GM19238 (cell line): ENCODE measurements around the gene DUSP14.
"Not testable (repeated sequence)": the region's sequence is repeated elsewhere in the genome, so short reads cannot be mapped to it uniquely, and the experiment has no call there.

Experiments used
- DNase-seq: peaks from one replicate; pipeline ENCODE4 v3.0.0; 2011; ENCODE audit warnings: low spot score; ENCODE audit not compliant: insufficient read length

The DUSP14 gene

DNA sequence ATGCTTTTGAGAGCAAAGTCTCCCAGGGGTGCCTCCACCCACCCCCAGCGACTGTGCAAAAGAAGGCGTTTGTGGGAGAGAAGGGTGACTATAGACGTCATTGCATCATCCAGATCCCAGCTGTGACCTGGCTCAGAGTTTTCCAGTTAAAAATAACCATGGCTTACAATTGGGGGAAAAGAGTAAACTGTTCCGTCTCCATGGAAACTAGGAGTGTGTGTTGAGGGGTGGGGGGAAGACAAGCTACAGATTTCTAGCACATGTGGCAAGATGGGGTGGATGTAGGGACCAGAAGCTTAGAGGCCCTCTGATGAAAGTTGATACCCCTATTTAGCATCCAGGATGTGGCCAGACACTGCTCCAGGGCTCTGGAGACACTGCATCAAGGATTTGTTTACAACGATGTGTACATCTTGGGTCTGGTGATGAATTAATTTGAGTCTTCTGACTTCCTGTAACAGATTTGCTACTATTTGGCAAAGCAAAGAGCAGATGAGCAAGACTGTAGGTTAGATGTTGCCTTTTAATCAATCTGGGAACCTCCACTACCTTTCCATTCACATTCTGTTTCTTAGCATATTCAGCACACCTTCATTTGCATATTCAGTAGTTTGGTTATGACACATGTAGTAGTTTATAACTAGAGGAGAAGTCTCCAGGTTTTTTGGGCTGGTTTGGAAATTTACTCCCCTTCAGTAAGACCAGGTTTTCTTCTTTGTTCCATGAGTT lies 6.2 kb upstream of the DUSP14 start:
- no peak for DNase-seq

DNA sequence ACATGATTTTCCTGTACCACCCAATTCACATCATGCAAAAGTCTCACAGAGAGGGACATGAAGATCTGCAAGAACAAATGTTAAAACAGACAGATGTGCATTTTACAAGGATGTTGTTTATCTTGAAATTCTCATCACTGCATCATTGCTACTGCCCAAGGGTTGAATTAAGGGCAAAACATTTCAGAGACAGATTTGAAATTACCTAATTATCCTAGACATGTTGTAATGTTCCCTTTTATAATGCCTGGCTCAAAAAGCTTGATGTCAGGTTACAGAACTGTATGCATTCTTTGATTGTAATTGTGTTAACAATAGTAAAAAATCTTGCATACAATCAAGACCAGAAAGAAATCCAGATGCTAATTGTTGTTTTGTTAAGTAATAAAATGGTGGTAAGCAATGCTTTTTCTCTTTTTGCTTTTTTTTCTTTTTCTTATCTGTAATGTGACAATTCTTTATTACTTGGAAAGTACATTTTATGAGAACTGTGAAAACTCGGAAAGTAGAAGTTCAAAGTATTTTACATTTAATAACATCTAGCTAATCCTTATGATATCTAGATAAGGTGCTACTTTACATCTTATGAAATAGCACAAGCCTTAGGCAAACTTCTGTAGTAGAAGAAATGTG lies 3.6 kb upstream of the DUSP14 start:
- DNase-seq: no peak

DNA sequence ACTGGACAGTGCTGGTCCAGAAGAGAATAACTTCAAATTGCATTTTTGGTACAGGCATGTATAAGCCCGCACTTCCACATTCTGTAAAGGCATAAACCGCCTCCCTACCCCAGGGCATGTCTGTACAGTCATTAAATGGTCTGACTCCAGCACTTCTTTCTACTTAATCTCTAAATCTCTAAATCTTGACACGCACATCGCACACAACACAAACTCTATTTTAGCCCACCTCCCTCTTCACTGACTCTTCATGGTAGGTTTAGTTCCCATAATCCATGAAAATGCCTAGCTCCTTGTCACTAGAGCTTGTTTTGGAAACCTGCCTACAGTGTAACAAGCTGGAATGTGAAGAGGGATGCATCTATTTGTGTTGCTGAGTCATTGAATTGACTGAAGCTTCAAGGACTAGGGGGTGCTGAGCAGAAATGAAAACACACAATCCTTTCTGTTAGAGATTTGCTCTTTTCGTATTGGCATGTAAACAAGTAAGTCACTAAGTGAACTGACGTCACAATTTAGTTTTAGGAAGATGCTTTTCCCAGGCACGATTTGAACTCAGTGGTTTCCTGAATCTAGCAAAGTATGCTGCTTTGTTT lies 1.6 kb upstream of the DUSP14 start:
- no peak for DNase-seq

DNA sequence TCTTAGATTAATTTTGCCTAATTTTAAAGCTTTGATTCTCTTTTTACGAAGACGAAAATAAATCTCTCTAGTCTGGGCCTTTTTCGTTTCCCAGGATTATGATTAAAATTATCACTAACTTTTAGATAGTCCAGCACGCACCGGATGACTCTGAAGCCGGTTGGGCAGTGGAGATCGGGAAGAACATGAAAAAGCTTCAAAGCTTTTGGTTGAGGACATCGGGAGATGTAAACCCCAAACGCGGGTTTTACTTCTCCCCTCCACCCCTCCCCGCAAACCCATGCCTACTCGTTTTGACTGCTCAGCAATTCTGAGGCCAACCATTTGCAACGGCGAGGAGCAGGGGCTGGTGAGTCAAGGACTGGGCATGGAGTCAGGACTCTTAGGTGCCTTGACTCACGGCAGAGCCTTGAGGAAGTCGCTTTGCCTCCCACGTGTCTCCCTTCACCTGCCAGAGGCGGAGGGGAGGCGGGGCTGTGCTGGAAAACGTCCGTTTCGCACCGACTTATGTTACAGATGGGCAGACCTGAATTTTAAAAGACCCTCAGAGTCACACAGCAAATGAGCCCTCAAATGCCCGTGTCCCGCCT lies 989 bp upstream of the DUSP14 start:
- no peak for DNase-seq

DNA sequence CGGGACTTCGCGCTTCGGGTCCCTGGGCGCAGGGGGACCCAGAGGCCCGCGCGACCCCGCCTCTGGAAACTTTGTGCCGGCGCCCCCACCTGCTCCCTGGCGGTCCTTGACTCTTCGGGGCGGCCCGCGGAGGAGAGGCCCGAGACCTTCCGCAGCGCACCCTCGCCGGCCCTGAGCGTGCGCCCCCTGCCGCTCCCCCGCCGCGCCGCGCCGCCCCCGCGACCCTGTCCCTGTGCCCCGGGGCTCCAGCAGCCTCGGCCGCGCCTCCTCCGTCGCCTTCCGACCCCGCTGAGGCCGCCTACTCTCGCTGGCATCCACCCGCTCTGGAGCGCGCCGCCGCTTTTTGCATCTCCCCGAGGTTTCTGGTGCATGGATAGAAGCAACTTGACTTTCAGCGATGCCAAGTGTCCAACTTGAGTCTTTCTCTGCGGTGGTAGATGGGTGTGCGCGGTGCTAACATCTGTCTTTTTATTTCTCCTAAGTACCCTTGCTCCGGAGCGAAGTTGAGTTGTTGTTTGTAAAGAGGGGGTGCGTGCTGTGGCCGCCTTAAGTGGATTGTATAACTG lies 414 bp downstream of the DUSP14 start:
- DNase-seq: peak; percentile 53

DNA sequence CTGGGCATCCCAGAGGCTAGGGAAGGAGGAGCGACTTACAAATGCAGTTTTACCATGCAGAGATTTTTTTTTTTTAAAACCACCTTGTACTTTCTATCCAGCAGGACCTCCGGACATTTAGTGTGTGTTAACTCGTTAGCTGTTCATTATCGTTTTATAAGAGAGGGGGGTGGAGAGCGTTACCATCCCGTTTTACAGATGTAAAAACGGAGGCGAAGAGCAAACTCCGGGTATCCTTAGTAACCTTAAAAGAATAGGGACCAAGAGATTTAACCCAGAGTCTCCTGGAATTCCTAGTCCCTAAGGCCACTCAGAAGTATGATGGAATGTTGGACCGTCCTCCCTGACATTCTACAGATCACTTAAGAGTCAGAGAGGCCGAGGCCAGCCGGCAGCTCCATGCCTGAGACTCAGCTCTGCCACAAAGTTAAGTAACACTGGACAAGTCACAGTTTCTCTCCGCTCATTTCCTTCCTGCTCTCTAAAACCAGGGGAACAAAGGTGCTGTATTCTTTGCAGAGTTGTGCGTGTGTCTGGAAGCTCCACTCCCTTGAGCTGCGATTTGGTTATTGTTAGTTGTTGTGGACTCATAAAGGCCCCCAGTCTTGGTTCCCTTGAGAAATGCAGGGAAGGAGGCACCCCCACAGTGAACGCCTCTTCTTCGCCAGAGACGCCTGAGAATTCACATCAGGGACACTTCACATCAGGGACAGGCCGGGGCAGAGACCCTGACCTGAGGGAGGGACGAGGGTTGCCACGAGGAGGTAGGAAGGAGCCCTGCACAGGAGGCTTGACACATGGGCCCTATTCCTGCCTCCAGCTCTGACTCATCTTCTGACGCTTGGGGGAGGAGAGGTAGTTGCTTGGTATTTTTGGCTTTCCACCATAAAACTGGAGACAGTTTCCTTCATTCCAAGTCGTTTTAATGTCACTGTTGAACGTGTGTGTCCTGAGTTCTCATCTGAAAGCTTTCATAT lies 1.2 kb downstream of the DUSP14 start:
- no peak for DNase-seq

DNA sequence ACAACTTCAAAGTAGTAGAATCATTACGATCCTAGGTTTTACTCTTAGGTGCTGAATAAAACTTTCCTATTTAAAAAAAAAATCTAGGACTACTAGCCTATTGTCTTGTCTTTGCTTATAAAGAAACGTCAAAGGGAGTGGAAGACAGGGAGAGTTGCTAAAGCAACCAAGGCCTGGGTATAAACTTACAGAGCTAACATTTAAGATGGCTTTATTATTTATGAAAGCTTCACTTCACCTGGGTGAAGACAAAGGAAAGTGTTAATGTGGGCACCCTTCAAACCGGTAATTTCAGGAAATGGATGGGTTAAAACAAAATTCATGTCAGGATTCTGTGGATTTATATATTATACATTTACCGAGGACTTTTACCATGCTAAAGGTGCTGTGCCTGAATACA lies 2.5 kb downstream of the DUSP14 start:
- no peak for DNase-seq

DNA sequence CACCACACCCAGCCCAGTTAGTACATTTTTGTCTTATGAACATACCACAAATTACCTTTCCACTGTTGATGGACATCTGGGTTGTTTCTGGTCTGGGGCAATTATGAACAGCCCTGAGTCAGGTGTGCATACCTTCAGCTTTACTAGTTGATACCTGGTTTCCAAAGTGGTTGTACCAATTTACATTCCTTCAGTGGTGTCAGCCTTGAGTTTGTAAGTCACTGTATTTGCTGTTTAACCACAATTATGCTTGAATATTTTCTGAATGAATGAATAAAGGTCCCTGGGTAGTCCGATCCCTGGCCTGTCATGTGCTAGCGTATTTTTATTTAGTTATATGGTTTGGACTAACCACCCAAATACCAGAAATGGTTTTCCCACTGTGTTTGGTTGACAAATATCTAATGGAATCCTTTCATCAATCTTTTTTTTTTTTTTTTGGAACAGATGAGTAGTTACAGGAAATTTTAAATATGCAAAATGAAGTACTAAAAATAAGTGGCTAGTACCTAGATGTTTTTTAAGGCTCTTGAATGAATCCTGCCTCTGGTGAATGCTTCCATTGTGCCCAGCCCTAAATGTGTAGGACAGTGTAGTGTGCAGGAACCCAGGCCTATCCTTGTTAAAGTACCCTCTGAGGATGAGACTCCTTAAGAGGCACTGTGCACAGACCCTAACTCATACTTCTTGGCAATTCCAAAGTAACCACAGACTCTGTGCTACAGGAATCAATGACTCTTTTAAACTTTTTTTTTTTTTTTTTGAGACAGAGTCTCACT lies 3.7 kb downstream of the DUSP14 start:
- no peak for DNase-seq

DNA sequence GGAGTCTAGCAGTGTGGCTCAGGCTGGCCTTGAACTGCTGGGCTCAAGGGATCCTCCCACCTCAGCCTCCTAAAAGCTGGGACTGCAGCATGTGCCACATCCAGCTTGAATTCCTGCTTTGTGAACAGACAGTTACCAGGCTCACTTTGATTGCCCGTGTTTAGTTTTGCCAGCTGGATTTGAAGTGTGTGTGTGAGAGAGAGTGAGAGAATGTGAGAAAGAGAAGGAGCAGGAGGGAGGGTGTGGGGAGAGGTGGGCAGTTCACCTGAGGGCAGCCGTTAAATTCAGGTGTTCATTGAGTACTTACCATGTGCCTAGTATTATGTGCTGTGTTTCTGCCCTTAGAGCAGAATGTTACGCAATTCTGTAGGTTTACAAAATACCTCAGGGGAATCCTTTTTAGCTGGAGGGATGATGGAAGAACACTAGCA lies 4.7 kb downstream of the DUSP14 start:
- no peak for DNase-seq

DNA sequence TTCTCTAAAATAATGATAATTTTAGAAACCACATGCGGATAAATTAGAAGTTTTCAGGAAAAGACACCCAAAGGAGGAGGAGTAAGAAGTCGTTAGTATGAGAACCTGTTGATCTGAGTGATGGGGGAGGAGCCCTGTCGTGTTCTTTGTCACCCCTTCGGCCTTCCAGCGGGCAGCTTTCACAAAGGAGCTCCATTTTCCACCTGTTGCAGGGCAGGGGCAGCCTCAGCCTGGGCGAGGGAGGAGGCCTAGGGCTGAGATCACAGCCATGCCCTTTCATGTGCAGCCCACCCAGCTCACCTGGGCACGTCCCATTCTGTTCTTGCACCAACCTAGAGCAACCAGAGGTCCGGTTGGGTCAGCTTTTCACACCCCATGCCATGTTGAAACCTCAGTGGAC lies 5.3 kb downstream of the DUSP14 start:
- DNase-seq: no peak

DNA sequence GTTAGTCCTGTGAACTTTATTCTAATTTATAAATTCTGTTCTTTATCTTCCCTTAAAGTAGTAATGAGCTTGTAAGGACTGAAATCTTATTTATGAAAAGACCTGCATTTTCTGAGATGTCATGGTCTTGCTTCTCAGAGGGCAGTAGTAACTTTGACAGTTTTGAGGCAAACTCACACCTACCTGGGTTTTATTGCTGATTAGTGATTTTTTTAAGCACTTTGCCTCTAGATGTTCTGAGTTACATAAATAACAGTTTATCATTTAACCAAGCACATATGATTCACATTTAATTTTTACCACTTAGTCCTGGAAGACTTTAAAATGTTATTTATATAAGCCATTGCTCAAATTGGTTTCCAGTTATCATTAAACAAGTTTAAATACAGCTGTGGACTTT lies 10.7 kb downstream of the DUSP14 start:
- no peak for DNase-seq

DNA sequence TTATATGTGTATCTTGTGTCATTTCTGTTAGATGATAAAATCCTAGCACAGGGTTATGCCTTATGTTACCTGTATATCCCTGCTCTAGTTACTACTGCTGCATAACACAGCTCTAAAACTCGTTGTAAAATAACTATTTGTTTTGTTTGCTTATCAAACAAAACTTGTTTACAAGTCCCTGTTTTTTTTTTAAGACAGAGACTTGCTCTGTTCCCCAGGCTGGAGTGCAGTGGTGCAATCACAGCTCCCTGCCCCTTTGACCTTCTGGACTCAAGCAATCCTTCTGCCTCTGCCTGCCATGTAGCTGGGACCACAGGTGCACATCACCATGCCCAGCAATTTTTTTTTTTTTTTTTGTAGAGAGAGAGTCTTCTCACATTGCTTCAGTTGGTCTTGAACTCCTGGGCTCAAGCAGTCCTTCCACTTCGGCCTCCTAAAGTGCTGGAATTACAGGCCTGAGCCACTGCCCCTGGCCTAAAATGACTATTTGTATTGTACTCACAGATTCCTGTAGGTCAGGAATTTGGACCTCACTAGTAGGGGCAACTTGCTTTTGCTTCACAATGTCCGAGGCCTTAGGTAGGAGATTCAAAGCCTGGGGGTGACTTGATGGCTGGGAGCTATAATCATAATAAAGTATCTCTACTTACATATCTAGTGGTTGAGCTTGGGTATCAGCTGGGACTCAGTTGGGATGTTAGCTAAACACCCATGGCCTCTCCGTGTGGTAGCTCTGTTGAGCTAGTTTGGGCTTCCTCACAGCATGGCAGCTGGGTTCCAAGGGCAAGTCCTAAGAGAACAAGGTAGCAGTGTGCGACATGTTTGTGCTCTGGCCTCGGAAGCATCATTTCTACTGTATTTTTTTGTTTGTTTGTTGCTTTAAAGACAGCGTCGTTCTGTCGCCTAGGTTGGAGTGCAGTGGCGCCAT lies 12.6 kb downstream of the DUSP14 start:
- DNase-seq: no peak

DNA sequence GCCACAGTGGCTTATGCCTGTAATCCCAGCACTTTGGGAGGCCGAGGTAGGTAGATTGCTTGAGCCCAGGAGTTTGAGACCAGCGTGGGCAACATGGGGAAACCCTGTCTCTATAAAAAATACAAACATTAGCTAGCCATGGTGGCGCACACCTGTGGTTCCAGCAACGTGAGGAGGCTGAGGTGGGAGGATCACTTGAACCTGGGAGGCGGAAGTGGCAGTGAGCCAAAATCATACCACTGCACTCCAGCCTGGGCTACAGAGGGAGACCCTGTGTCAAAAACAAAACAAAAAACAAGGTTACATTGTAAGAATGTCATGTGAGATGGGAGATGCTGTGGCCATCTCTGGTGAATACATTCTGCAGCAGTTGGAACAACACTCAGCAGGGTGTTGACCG lies 13.5 kb downstream of the DUSP14 start:
- no peak for DNase-seq

DNA sequence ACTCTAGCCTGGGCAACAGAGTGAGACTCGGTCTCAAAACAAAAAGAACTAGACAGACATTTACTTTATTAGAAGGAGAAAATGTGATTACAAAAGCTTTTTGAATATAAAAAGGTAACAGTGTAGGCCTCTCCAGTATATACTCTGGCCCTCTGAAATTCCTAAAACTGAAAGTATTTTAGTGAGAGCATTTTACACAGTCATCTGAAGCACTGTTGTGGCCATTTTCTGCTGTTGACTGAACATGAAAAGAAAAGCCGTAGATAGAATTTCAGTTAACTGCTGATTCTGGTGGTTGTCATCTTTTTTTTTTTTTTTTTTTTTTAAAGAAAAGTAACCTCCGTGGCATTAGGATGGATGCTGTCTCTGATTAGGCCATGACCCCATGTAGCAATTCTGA lies 15.6 kb downstream of the DUSP14 start:
- DNase-seq: no peak

DNA sequence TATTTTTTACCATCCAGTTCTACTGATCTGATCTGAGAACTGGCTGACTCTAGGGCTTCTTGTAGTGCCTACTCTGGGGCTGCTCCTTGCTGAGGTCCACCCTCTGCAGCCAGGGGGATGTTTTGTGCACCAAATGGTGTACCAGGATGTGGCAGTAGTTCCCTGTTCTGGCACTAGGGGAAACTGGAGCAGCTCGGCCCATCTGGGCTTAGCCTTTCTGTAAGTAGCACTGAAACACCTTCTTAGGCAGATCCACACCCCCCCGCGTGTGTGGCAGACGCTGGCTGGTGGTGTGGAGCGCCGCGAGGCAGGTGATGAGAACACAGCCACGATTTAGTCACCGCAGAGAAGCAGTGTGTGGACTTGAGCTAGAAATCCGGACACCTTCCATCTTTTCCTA lies 17.0 kb downstream of the DUSP14 start:
- no peak for DNase-seq

DNA sequence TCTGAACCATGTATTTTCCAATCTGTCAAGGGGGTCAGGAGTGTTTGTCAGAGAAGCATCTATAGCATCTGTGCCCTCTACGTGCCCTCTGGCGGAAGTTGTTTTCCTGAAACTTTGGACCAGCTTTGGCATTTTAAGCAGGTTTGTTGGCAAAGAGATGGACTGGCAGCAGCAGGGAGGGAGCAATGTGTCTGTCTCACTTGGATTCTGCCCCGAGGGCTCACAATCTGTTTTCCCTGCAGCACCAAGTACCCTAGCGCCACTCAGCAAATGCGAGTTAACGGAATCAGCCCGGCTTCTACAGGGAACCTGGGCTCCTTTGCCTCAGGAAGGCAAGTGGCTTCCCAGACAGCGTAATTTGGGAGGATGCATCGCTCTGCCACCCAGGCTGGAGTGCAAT lies 17.4 kb downstream of the DUSP14 start:
- no peak for DNase-seq

DNA sequence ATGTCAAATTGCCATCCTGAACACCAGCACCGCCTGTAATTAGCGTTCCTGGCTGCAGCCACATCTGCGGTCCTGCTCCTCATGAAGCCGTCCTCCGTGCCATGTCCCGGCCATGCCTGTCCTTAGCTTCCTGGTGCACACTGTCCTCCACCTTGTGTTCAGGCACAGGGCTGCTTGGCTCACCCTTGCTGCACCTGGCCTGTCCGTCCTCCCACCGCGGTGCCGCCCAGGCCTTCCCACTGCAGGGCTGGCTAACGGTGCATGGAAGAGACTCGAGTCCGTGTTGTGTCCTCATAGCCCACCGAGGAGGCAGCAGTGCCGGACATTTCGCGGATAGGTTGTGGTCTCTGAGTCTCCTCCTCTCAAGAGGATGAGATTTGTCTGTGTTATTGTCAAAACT lies 20.4 kb downstream of the DUSP14 start:
- DNase-seq: no peak

DNA sequence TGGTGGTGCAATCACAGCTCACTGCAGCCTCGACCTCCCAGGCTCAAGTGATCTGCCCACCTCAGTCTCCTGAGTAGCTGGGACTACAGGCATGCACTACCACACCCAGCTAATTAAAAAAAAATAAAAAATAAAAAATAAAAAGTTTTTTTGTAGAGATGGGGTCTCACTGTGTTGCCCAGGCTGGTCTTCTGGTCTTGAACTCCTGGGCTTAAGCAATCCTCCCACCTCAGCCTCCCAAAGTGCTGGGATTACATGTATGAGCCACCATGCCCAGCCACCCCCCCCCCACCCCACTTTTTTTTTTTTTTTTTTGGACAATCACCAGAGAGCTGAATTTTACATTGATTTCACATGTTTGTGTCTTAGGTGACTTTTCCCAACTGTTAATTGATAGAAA lies 22.0 kb downstream of the DUSP14 start:
- DNase-seq: not testable (repeated sequence)

DNA sequence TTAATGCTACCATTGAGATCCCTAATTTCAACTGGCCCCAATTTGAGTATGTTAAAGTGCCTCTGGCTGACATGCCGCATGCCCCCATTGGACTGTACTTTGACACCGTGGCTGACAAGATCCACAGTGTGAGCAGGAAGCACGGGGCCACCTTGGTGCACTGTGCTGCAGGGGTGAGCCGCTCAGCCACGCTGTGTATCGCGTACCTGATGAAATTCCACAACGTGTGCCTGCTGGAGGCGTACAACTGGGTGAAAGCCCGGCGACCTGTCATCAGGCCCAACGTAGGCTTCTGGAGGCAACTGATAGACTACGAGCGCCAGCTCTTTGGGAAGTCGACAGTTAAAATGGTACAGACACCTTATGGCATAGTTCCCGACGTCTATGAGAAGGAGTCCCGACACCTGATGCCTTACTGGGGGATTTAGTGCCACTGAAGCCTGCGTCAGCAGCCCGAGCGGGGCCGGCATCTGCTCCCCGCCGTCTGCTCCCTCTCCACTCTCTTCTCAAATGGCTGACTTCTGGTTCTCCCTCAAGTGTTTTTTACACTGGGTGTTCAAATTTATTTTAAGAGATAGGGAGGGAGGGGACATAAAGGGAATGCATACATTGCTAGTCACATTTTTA lies 22.9 kb downstream of the DUSP14 start:
- DNase-seq: no peak
